Measurements from ENCODE around the gene SLC36A4.

Gene SLC36A4

DNA sequence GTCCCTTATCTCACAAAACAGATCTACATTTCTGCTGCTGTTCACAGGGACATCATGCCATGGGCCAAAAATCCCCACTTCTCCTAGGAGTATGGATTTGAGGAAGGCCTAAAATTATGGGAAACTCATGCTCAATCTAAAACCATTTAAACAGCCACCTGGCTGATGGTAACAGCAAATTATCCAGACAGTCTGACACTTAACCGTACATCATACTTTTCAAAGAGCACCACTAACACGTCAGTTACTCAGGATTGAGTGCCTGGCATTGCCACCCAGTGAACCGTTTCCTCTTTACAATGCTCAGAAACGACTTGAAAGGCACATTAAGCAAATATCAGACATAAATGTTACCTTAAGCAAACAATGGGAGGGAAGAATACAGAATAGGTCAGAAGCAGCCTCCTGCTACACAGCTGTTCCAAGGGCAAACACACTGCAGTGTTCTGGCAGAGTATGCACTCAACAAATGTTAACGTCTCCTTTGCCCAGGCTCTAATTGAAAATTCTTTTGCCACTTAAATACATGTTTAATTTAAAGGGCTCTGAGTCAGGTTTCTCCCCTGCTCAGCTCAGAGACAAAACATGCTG is 18.8 kb upstream of the SLC36A4 start:
- no peak overlapping the region for H2BK12ac ChIP-seq (ENCODE audit: low read length in 2 of 2)
- H3K9ac ChIP-seq (ENCODE audit: low read length) = no peak overlapping the region
- DNase-seq = no peak
- H3K4me1 ChIP-seq (ENCODE audit: control insufficient read depth, insufficient read depth, low read depth, low read length) = no peaks in the 10 kb centered on the region
- no peaks in the 10 kb centered on the region for H3K36me3 ChIP-seq (ENCODE audit: control insufficient read depth in 1 of 2, insufficient read depth in 2 of 2, low read depth in 1 of 2, low read length in 2 of 2)
- WGBS = 49% methylated on average over 5 of the region's 5 CpGs
- H3K27me3 ChIP-seq (ENCODE audit: control insufficient read depth in 1 of 2, insufficient read depth in 1 of 2, low read length in 2 of 2) = peaks cover 16 to 17% of the 10 kb centered on the region in 2 experiments
- no peak overlapping the region for H3K27ac ChIP-seq (ENCODE audit: low read length, poor library complexity, severe bottlenecking)
- no peak overlapping the region for H3K23ac ChIP-seq (ENCODE audit: low read length in 2 of 2)
- no peak overlapping the region for H3K14ac ChIP-seq (ENCODE audit: low read length in 2 of 2)
- H3K79me1 ChIP-seq (replicated peaks; ENCODE audit: low read length, poor library complexity, severe bottlenecking) = no peaks in the 10 kb centered on the region
- no peak overlapping the region for H3K18ac ChIP-seq (ENCODE audit: low read depth in 1 of 2, low read length in 2 of 2)
- H4K91ac ChIP-seq (ENCODE audit: low read length) = no peak overlapping the region
- H2AFZ ChIP-seq (ENCODE audit: low read depth, low read length) = no peak overlapping the region
- no peak overlapping the region for H2BK5ac ChIP-seq (ENCODE audit: low read depth, low read length, poor library complexity, severe bottlenecking)
- H2BK15ac ChIP-seq (ENCODE audit: low read depth, poor library complexity, severe bottlenecking) = no peak overlapping the region
- H3K4ac ChIP-seq (ENCODE audit: low read depth in 1 of 2, low read length in 2 of 2) = no peak overlapping the region
- no peak overlapping the region for H2BK120ac ChIP-seq (ENCODE audit: low read depth, low read length)
- H4K8ac ChIP-seq (ENCODE audit: low read length) = no peak overlapping the region
- no peak overlapping the region for H2AK5ac ChIP-seq (ENCODE audit: low read length, severe bottlenecking)
- no peak overlapping the region for H3K4me3 ChIP-seq (ENCODE audit: insufficient read depth in 1 of 2, low read depth in 1 of 2, low read length in 2 of 2)
- H3K4me2 ChIP-seq (ENCODE audit: low read length, poor library complexity, severe bottlenecking) = no peak overlapping the region
- H3K9me3 ChIP-seq (ENCODE audit: control insufficient read depth, low read length) = no peaks in the 10 kb centered on the region

DNA sequence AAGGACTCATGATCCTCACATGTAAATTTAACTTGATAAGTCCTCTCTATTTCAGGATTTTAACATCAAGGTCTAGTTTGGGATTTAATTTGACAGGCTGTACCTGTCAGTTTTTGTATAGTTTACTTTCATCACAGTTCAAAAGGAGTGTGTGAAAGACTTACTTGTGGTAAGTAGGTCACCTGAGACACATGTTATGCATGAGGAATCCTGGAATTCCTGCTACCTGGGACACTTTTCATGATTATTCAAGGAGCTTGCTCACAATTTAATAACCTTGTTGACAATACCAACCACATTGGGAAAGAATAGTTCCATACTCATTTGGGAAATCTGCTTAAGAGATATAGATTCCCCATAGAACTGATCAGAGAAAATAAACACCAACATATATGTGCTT is 15.8 kb upstream of the SLC36A4 start:
- peaks cover 3 to 15% of the 10 kb centered on the region in 2 experiments for H3K27me3 ChIP-seq (ENCODE audit: control insufficient read depth in 1 of 2, insufficient read depth in 1 of 2, low read length in 2 of 2)
- H3K23ac ChIP-seq (ENCODE audit: low read length in 2 of 2) = no peak overlapping the region
- no peak overlapping the region for H3K4me3 ChIP-seq (ENCODE audit: insufficient read depth in 1 of 2, low read depth in 1 of 2, low read length in 2 of 2)
- H3K9me3 ChIP-seq (ENCODE audit: control insufficient read depth, low read length) = peaks cover 8% of the 10 kb centered on the region
- no peaks in the 10 kb centered on the region for H3K79me1 ChIP-seq (replicated peaks; ENCODE audit: low read length, poor library complexity, severe bottlenecking)
- no peak for DNase-seq
- H3K9ac ChIP-seq (ENCODE audit: low read length) = no peak overlapping the region
- H4K8ac ChIP-seq (ENCODE audit: low read length) = no peak overlapping the region
- no peak overlapping the region for H3K18ac ChIP-seq (ENCODE audit: low read depth in 1 of 2, low read length in 2 of 2)
- H2BK120ac ChIP-seq (ENCODE audit: low read depth, low read length) = no peak overlapping the region
- H3K14ac ChIP-seq (ENCODE audit: low read length in 2 of 2) = no peak overlapping the region
- no peak overlapping the region for H2BK12ac ChIP-seq (ENCODE audit: low read length in 2 of 2)
- no peak overlapping the region for H2AFZ ChIP-seq (ENCODE audit: low read depth, low read length)
- no peak overlapping the region for H2AK5ac ChIP-seq (ENCODE audit: low read length, severe bottlenecking)
- H2BK15ac ChIP-seq (ENCODE audit: low read depth, poor library complexity, severe bottlenecking) = no peak overlapping the region
- no peaks in the 10 kb centered on the region for H3K36me3 ChIP-seq (ENCODE audit: control insufficient read depth in 1 of 2, insufficient read depth in 2 of 2, low read depth in 1 of 2, low read length in 2 of 2)
- no peak overlapping the region for H3K4ac ChIP-seq (ENCODE audit: low read depth in 1 of 2, low read length in 2 of 2)
- H3K27ac ChIP-seq (ENCODE audit: low read length, poor library complexity, severe bottlenecking) = no peak overlapping the region
- no peak overlapping the region for H4K91ac ChIP-seq (ENCODE audit: low read length)
- H2BK5ac ChIP-seq (ENCODE audit: low read depth, low read length, poor library complexity, severe bottlenecking) = no peak overlapping the region
- no peaks in the 10 kb centered on the region for H3K4me1 ChIP-seq (ENCODE audit: control insufficient read depth, insufficient read depth, low read depth, low read length)
- no peak overlapping the region for H3K4me2 ChIP-seq (ENCODE audit: low read length, poor library complexity, severe bottlenecking)

DNA sequence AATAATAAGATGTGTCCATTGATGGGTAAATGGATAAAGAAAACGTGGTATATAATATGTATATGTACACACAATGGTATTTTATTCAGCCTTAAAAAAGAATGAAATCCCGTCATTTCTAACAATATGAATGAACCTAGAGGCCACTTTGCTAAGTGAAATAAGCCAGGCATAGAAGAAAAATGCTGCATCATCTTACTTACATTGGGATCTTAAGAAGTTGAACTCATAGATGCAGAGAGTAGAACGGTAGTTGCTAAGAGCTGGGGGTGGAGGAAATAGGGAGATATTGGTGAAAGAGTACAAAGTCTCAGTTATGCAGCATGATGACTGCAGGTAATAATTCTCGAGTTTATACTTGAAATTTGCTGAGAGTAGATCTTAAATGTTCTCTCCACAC is 14.3 kb upstream of the SLC36A4 start:
- no peak overlapping the region for H4K91ac ChIP-seq (ENCODE audit: low read length)
- no peak overlapping the region for H3K4ac ChIP-seq (ENCODE audit: low read depth in 1 of 2, low read length in 2 of 2)
- WGBS = 100% methylated on average over 1 of the region's 4 CpGs
- no peak overlapping the region for H2AK5ac ChIP-seq (ENCODE audit: low read length, severe bottlenecking)
- no peak overlapping the region for H3K27ac ChIP-seq (ENCODE audit: low read length, poor library complexity, severe bottlenecking)
- no peak overlapping the region for H2BK120ac ChIP-seq (ENCODE audit: low read depth, low read length)
- no peaks in the 10 kb centered on the region for H3K36me3 ChIP-seq (ENCODE audit: control insufficient read depth in 1 of 2, insufficient read depth in 2 of 2, low read depth in 1 of 2, low read length in 2 of 2)
- peaks cover 0 to 19% of the 10 kb centered on the region in 2 experiments for H3K27me3 ChIP-seq (ENCODE audit: control insufficient read depth in 1 of 2, insufficient read depth in 1 of 2, low read length in 2 of 2)
- H3K4me3 ChIP-seq (ENCODE audit: insufficient read depth in 1 of 2, low read depth in 1 of 2, low read length in 2 of 2) = no peak overlapping the region
- H3K23ac ChIP-seq (ENCODE audit: low read length in 2 of 2) = no peak overlapping the region
- H3K9me3 ChIP-seq (ENCODE audit: control insufficient read depth, low read length) = peaks cover 13% of the 10 kb centered on the region
- H2BK15ac ChIP-seq (ENCODE audit: low read depth, poor library complexity, severe bottlenecking) = no peak overlapping the region
- no peak overlapping the region for H3K9ac ChIP-seq (ENCODE audit: low read length)
- H3K4me1 ChIP-seq (ENCODE audit: control insufficient read depth, insufficient read depth, low read depth, low read length) = no peaks in the 10 kb centered on the region
- H2BK5ac ChIP-seq (ENCODE audit: low read depth, low read length, poor library complexity, severe bottlenecking) = no peak overlapping the region
- H3K79me1 ChIP-seq (replicated peaks; ENCODE audit: low read length, poor library complexity, severe bottlenecking) = no peaks in the 10 kb centered on the region
- no peak overlapping the region for H3K4me2 ChIP-seq (ENCODE audit: low read length, poor library complexity, severe bottlenecking)
- H2AFZ ChIP-seq (ENCODE audit: low read depth, low read length) = no peak overlapping the region
- H4K8ac ChIP-seq (ENCODE audit: low read length) = no peak overlapping the region
- DNase-seq = no peak
- no peak overlapping the region for H2BK12ac ChIP-seq (ENCODE audit: low read length in 2 of 2)
- H3K14ac ChIP-seq (ENCODE audit: low read length in 2 of 2) = no peak overlapping the region
- H3K18ac ChIP-seq (ENCODE audit: low read depth in 1 of 2, low read length in 2 of 2) = no peak overlapping the region

DNA sequence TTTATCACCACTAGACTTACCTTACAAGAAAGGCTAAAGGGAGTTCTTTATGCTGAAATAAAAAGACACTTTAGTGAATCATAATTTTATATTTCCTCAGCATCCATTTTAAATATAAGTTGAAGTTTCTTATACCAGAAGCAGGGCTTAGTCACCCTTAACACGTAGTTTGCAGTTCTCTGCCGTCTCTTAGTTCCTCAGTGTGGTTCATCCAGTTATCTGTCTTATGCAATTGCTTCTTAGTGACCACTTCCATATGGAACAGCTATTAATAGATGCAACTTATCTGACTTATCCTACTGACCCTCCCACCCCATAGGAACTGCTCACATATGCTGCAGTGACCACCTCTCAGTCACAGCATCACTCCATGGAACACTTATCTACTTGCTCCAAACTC is 11.7 kb upstream of the SLC36A4 start:
- no peaks in the 10 kb centered on the region for H3K4me1 ChIP-seq (ENCODE audit: control insufficient read depth, insufficient read depth, low read depth, low read length)
- DNase-seq = no peak
- no peak overlapping the region for H2BK12ac ChIP-seq (ENCODE audit: low read length in 2 of 2)
- H3K4me3 ChIP-seq (ENCODE audit: insufficient read depth in 1 of 2, low read depth in 1 of 2, low read length in 2 of 2) = no peak overlapping the region
- no peak overlapping the region for H3K27ac ChIP-seq (ENCODE audit: low read length, poor library complexity, severe bottlenecking)
- H3K14ac ChIP-seq (ENCODE audit: low read length in 2 of 2) = no peak overlapping the region
- no peak overlapping the region for H2AK5ac ChIP-seq (ENCODE audit: low read length, severe bottlenecking)
- H3K79me1 ChIP-seq (replicated peaks; ENCODE audit: low read length, poor library complexity, severe bottlenecking) = no peaks in the 10 kb centered on the region
- peaks cover 0 to 10% of the 10 kb centered on the region in 2 experiments for H3K27me3 ChIP-seq (ENCODE audit: control insufficient read depth in 1 of 2, insufficient read depth in 1 of 2, low read length in 2 of 2)
- H2BK120ac ChIP-seq (ENCODE audit: low read depth, low read length) = no peak overlapping the region
- WGBS = 78% methylated on average over 2 of the region's 2 CpGs
- no peak overlapping the region for H3K4me2 ChIP-seq (ENCODE audit: low read length, poor library complexity, severe bottlenecking)
- H2BK15ac ChIP-seq (ENCODE audit: low read depth, poor library complexity, severe bottlenecking) = no peak overlapping the region
- no peak overlapping the region for H4K8ac ChIP-seq (ENCODE audit: low read length)
- H2AFZ ChIP-seq (ENCODE audit: low read depth, low read length) = no peak overlapping the region
- peaks cover 13% of the 10 kb centered on the region for H3K9me3 ChIP-seq (ENCODE audit: control insufficient read depth, low read length)
- H3K23ac ChIP-seq (ENCODE audit: low read length in 2 of 2) = no peak overlapping the region
- no peak overlapping the region for H3K9ac ChIP-seq (ENCODE audit: low read length)
- H3K36me3 ChIP-seq (ENCODE audit: control insufficient read depth in 1 of 2, insufficient read depth in 2 of 2, low read depth in 1 of 2, low read length in 2 of 2) = no peaks in the 10 kb centered on the region
- H3K4ac ChIP-seq (ENCODE audit: low read depth in 1 of 2, low read length in 2 of 2) = no peak overlapping the region
- H2BK5ac ChIP-seq (ENCODE audit: low read depth, low read length, poor library complexity, severe bottlenecking) = no peak overlapping the region
- no peak overlapping the region for H4K91ac ChIP-seq (ENCODE audit: low read length)
- no peak overlapping the region for H3K18ac ChIP-seq (ENCODE audit: low read depth in 1 of 2, low read length in 2 of 2)
